ENCODE data around the gene LETM1. TPM values are rescaled to one million over a fixed set of nuclear protein-coding genes. Genes with fewer than 3 reads are reported as not detected.

LETM1 gene
- total RNA-seq, 2 donors from 2014 or later: 45.7 to 52.4 TPM

GRCh38 chr4:1900087-1900433 is 44.1 kb upstream of the LETM1 start:
- Mint-ChIP-seq H3K4me1 (peaks cover 10% of the 10 kb centered on the region), H3K9me3 (no peaks in the 10 kb centered on the region), H3K4me3 (no peak overlapping the region), H3K27me3 (ENCODE audit: insufficient read depth) (no peaks in the 10 kb centered on the region), H3K27ac (peak overlapping the region; percentile 57), H3K36me3 (ENCODE audit: low read depth) (peaks cover 41% of the 10 kb centered on the region)
- TF ChIP-seq, protein P1, sequence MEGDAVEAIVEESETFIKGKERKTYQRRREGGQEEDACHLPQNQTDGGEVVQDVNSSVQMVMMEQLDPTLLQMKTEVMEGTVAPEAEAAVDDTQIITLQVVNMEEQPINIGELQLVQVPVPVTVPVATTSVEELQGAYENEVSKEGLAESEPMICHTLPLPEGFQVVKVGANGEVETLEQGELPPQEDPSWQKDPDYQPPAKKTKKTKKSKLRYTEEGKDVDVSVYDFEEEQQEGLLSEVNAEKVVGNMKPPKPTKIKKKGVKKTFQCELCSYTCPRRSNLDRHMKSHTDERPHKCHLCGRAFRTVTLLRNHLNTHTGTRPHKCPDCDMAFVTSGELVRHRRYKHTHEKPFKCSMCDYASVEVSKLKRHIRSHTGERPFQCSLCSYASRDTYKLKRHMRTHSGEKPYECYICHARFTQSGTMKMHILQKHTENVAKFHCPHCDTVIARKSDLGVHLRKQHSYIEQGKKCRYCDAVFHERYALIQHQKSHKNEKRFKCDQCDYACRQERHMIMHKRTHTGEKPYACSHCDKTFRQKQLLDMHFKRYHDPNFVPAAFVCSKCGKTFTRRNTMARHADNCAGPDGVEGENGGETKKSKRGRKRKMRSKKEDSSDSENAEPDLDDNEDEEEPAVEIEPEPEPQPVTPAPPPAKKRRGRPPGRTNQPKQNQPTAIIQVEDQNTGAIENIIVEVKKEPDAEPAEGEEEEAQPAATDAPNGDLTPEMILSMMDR (conservative IDR thresholded peaks at IDR 0.05): no peak
- Histone ChIP-seq H3K27me3 (ENCODE audit: control insufficient read depth, insufficient read depth, low read length, poor library complexity, severe bottlenecking) (no peaks in the 10 kb centered on the region), H3K4me3 (ENCODE audit: low read length) (no peak overlapping the region), H3K4me1 (ENCODE audit: control insufficient read depth, insufficient read depth, low read length) (peaks cover 4% of the 10 kb centered on the region), H3K36me3 (ENCODE audit: control insufficient read depth, insufficient read depth, low read length) (peaks cover 51% of the 10 kb centered on the region), H3K27ac (ENCODE audit: low read depth, low read length) (no peak overlapping the region), H3K9me3 (ENCODE audit: control insufficient read depth, low read length) (no peaks in the 10 kb centered on the region), H3K9ac (ENCODE audit: extremely low read depth, low read length, poor library complexity, severe bottlenecking) (no peak overlapping the region)
- no peak for DNase-seq

DNA sequence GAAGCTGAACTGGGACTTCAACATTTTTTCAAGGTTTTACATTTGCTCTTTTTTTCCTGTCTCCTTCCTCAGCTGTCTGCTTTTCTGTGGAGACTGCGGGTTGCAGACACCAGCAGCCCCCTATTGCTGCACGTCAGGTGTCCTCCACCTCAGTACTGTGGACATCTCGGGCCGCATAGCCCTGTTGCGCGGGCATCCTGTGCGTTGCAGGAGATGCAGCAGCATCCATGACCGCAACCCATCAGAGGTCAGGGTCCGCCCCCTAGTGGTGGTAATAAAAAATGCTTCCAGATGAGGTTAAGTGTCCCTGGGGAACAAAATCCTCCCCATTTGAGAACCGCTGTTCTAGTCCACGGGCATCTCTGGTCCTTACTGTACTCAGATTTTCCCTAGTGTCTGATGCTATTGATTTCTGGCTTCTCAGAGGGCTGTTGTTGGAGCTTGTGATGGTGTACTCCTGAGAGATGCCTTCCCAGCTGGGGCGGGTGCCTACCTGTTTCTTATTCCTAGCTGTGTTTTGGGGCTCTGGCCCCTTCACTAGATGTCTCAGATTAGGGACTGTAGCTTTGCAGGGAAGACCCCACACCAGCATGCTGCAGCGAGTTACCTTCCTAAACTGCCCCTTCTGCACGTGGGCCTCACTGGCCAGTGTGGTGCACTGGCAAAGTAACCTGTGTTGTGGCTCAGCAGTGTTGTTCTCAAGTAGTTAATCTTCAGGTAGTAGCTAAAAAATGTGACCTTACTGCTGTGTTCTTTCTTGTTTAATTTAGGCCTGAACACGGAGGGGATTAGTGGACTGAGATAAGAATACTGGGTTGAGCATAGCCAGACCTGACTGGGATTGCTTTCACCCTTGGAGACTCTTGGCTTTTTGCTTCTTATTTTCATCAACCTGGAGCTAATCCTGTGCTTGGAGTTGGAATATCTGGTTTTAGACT is 43.5 kb upstream of the LETM1 start:
- Histone ChIP-seq H3K27ac (ENCODE audit: low read depth, low read length) (no peak overlapping the region), H3K9ac (ENCODE audit: extremely low read depth, low read length, poor library complexity, severe bottlenecking) (no peak overlapping the region), H3K9me3 (ENCODE audit: control insufficient read depth, low read length) (no peaks in the 10 kb centered on the region), H3K27me3 (ENCODE audit: control insufficient read depth, insufficient read depth, low read length, poor library complexity, severe bottlenecking) (no peaks in the 10 kb centered on the region), H3K4me1 (ENCODE audit: control insufficient read depth, insufficient read depth, low read length) (peaks cover 4% of the 10 kb centered on the region), H3K4me3 (ENCODE audit: low read length) (no peak overlapping the region), H3K36me3 (ENCODE audit: control insufficient read depth, insufficient read depth, low read length) (peaks cover 49% of the 10 kb centered on the region)
- Mint-ChIP-seq H3K4me3 (no peak overlapping the region), H3K27ac (peak overlapping the region; percentile 57), H3K9me3 (no peaks in the 10 kb centered on the region), H3K36me3 (ENCODE audit: low read depth) (peaks cover 37% of the 10 kb centered on the region), H3K4me1 (peaks cover 10% of the 10 kb centered on the region), H3K27me3 (ENCODE audit: insufficient read depth) (no peaks in the 10 kb centered on the region)
- DNase-seq: peak; percentile 91
- TF ChIP-seq, protein P1 (conservative IDR thresholded peaks at IDR 0.05): peak; percentile 95
- 40 to 42% methylated on average over 13 to 15 of the region's 15 CpGs for WGBS, 2 experiments (ENCODE audit: insufficient coverage in 1 of 2, insufficient read length in 1 of 2)

GRCh38 chr4:1898681-1899080 is 42.7 kb upstream of the LETM1 start:
- Mint-ChIP-seq H3K4me1 (peaks cover 10% of the 10 kb centered on the region), H3K27ac (peak overlapping the region; percentile 1), H3K9me3 (no peaks in the 10 kb centered on the region), H3K36me3 (ENCODE audit: low read depth) (peaks cover 33% of the 10 kb centered on the region), H3K4me3 (no peak overlapping the region), H3K27me3 (ENCODE audit: insufficient read depth) (no peaks in the 10 kb centered on the region)
- Histone ChIP-seq H3K27ac (ENCODE audit: low read depth, low read length) (peak overlapping the region; percentile 19), H3K9ac (ENCODE audit: extremely low read depth, low read length, poor library complexity, severe bottlenecking) (no peak overlapping the region), H3K27me3 (ENCODE audit: control insufficient read depth, insufficient read depth, low read length, poor library complexity, severe bottlenecking) (no peaks in the 10 kb centered on the region), H3K4me3 (ENCODE audit: low read length) (no peak overlapping the region), H3K36me3 (ENCODE audit: control insufficient read depth, insufficient read depth, low read length) (peaks cover 45% of the 10 kb centered on the region), H3K9me3 (ENCODE audit: control insufficient read depth, low read length) (no peaks in the 10 kb centered on the region), H3K4me1 (ENCODE audit: control insufficient read depth, insufficient read depth, low read length) (peaks cover 4% of the 10 kb centered on the region)
- 92% methylated on average over 1 of the region's 1 CpG; no CpG with 5 or more reads in 1 of the 2 experiments for WGBS, 2 experiments (ENCODE audit: insufficient coverage in 1 of 2, insufficient read length in 1 of 2)
- TF ChIP-seq, protein P1 (conservative IDR thresholded peaks at IDR 0.05): no peak
- no peak for DNase-seq
